ENCODE measurements around the gene ZFPM1.
"Not testable (repeated sequence)": the region's sequence is repeated elsewhere in the genome, so short reads cannot be mapped to it uniquely, and the experiment has no call there.

ZFPM1 gene

DNA sequence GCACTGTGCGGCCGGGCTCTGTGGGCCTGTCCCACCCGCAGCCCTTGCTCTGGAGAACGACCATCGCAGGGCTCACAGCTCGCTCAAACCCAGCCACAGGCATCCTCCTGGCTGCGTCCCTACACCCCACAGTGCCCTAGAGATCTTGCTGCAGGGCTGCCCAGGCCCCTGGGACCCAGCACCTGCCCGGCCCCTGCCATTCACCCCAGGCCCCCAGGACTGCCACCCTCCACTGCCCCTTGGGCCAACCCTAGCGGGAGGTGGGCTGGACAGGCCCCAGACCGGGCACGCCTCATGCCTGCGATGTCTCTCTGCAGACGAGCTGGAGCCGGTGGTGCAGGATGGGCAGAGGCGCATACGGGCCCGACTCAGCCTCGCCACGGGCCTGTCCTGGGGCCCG, 61.0 kb downstream of the ZFPM1 start:
- no peak overlapping the region for H3K4me3 ChIP-seq (ENCODE audit: low read length)
- TF ChIP-seq, protein P1, sequence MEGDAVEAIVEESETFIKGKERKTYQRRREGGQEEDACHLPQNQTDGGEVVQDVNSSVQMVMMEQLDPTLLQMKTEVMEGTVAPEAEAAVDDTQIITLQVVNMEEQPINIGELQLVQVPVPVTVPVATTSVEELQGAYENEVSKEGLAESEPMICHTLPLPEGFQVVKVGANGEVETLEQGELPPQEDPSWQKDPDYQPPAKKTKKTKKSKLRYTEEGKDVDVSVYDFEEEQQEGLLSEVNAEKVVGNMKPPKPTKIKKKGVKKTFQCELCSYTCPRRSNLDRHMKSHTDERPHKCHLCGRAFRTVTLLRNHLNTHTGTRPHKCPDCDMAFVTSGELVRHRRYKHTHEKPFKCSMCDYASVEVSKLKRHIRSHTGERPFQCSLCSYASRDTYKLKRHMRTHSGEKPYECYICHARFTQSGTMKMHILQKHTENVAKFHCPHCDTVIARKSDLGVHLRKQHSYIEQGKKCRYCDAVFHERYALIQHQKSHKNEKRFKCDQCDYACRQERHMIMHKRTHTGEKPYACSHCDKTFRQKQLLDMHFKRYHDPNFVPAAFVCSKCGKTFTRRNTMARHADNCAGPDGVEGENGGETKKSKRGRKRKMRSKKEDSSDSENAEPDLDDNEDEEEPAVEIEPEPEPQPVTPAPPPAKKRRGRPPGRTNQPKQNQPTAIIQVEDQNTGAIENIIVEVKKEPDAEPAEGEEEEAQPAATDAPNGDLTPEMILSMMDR (conservative IDR thresholded peaks at IDR 0.05; ENCODE audit: low read length) = no peak
- DNase-seq (ENCODE audit: low read depth) = no peak

DNA sequence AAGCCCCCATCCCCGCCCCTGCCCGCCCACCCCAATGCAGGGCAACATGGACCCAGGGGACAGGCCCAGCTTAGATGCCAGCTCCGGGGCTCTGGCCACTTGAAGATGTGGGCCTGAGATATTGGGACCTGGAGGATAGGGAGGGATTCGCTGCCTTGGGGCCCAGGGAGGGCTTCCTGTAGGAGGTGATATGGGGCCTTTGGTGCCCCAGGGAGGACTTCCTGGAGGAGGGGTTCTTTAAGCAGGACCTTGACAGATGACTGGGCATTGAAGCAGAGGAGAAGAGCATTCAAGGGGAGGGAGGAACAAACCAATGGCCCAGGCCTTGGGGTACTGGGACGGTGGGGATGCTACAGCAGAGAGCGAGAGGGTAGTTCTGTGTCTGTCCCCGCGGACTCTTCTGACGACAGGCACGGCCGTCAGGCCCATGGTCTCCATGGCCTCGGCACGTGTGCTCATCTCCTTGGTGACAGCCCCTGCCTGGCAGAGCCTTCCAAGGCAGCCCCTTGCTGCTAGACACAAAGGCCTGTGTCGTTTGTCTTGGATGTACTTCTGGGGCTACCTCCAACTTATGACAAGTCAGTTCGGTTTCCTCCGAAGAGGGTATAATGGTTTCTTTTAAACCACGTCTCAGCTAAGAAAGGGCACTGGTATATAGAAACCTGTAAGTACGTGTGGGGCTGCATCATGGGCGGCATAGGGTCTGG, 61.6 kb downstream of the ZFPM1 start:
- H3K4me3 ChIP-seq (ENCODE audit: low read length) = no peak overlapping the region
- no peak for DNase-seq (ENCODE audit: low read depth)
- TF ChIP-seq, protein P1 (conservative IDR thresholded peaks at IDR 0.05; ENCODE audit: low read length) = no peak

DNA sequence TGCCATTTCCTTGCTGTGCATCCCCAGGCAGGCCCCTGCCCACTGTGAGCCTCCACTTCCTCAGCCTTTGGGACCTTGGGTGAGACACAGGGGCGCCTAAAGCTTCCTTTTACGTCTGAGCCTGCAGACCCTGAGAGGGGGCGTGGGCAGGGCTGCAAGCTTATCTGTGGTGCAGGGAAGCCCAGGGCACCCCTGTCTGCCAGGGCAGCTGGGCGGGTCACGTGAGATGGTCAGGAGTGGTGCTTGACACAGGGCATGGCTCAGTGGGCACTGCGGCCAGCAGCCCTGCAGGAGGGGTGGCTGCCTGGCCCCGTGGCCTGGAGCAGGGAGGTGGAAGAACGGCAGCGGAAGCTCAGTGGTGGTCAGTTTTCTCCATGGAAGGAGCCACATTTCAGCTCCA, 62.3 kb downstream of the ZFPM1 start:
- TF ChIP-seq, protein P1 (conservative IDR thresholded peaks at IDR 0.05; ENCODE audit: low read length) = no peak
- no peak overlapping the region for H3K4me3 ChIP-seq (ENCODE audit: low read length)
- DNase-seq (ENCODE audit: low read depth) = no peak

DNA sequence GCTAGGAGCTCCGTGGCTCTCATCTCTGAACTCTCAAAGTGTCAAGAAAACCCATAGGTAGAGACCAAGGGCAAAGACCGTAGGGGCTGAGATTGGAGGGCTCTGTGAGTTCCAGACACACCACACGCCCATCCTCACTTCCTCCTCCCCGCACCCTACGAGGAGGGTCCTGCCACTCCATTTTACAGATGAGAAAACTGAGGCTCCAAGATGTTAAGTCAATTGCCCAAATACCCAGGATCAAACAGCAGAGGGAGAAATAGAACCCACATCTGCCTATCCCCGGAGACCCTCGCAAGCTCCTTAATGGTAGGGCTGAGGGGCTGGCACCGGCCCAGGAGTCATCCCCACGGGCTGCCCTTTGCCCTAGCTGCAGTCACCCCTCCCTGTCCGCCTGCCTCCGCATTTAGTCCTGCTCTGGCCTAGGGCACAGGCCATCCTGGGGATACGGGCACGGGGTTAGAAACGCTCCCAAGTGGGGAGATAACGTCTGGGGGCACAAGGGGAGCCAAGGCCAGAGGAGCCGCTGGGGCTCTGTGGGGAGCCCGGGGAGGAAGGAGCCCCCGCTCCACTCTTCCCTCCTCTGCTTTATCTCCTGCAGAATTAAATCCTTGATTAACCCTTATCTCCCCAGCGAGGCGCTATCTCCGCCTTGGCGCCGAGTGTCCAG, 63.0 kb downstream of the ZFPM1 start:
- no peak for DNase-seq (ENCODE audit: low read depth)
- no peak overlapping the region for H3K4me3 ChIP-seq (ENCODE audit: low read length)
- TF ChIP-seq, protein P1 (conservative IDR thresholded peaks at IDR 0.05; ENCODE audit: low read length) = no peak

DNA sequence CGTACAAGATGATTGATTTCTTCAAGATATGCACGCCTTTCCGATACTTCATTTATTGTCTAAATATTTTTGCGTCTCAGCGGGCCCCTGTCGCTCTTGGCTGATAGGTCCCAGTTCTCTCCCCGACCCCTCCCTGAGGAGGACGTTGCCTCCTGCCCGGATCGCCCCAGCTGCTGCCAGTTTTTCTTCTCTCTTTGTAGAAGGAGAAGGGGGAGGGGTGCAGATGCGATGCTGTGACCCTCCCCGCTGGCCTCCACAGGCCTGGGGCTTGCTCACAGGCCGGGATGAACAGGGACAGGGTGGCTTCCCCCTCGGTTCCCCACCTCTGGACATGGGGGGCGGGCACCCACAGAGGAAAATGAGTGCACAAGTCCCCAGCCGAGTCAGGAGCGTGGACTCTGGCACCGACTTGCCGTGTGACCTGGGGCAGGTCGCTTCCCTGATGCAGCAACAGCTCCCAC, 63.6 kb downstream of the ZFPM1 start:
- TF ChIP-seq, protein P1 (conservative IDR thresholded peaks at IDR 0.05; ENCODE audit: low read length) = no peak
- no peak for DNase-seq (ENCODE audit: low read depth)
- H3K4me3 ChIP-seq (ENCODE audit: low read length) = no peak overlapping the region

DNA sequence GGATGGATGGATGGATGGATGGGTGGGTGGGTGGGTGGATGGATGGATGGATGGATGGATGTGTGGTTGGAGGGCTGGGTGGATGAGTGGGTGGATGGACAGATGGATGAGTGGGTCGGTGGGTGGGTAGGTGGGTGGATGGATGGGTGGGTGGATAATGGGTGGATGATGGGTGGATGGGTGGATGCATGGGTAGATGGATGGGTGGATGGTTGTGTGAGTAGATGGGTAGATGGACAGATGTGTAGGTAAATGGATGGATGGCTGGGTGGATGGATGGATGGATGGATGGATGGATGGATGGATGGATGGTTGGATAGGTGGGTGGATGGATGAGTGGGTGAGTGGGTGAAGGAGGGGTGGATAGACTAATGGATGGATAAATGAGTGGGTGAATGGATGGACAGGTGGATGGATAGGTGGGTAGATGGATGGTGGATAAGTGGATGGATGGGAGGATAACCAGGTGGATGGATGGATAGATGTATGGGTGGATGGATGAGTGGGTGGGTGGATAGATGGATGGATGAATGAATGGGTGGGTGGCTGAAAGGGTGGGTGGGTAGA, 64.2 kb downstream of the ZFPM1 start:
- DNase-seq (ENCODE audit: low read depth); H3K4me3 ChIP-seq (ENCODE audit: low read length): not testable (repeated sequence)

DNA sequence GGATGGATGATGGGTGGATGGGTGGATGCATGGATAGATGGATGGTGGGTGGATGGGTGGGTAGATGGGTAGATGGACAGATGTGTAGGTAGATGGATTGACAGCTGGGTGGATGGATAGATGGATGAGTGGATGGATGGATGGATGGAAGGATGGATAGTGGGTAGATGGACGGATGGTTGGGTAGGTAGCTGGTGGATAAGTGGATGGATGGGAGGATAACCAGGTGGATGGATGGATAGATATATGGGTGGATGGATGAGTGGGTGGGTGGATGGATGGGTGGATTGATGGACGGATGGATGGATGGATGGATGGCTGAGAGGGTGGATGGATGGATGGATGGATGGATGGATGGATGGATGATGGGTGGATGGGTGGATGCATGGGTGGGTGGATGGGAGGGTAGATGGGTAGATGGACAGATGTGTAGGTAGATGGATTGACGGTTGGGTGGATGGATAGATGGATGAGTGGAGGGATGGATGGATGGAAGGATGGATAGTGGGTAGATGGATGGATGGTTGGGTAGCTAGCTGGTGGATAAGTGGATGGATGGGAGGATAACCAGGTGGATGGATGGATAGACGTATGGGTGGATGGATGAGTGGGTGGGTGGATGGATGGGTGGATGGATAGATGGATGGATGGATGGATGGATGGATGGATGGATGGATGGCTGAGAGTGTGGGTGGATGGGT, 65.5 kb downstream of the ZFPM1 start:
- not testable (repeated sequence) for H3K4me3 ChIP-seq (ENCODE audit: low read length); DNase-seq (ENCODE audit: low read depth)
